ENCODE measurements around the gene ZSWIM6.

Gene ZSWIM6

GRCh38 chr5:61496446-61496845 is 164.4 kb downstream of the ZSWIM6 start:
- DNase-seq = no peak

GRCh38 chr5:61496860-61497259 is 164.8 kb downstream of the ZSWIM6 start:
- DNase-seq = no peak

- no peak for DNase-seq
Observed at GRCh38 chr5:61498121-61498520, 166.1 kb downstream of the ZSWIM6 start.

DNA sequence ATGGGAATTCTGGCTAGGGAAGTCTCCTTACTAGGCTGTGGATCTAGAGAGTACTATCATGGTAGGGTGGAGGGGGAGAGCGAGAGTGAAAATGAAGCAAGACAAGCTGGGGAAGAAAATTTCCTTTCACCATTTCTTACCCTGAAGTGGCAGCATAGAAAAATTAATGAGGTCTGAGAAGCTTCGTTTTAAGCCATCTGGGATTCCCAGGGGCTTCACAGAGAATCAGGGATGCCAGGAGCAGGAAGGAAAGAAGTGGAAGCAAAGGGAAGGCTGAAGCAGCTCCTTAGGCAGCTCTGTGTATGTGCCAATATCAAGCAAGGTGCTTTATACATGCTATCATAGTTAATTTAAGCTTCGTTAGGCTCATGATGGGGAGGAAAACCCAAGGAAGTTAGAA is 169.9 kb downstream of the ZSWIM6 start:
- DNase-seq = no peak

GRCh38 chr5:61504143-61504770 is 172.2 kb downstream of the ZSWIM6 start:
- DNase-seq = no peak

DNA sequence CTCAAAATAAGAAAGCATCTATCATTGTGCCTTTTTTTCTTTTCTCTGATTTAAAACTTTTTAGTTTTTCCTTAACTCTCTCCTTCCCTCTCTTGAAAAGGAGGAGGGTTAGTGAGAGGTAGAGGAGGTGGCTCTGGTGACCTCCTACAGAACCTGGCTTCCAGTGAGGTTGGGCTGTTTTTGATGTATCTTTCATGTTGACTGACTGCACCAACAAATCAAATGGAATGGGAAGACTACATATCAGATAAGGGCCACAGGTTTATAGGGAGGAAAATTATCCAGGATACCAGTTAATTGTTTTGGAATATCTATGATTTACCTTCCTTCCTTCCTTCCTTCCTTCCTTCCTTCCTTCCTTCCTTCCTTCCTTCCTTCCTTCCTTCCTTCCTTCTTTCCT is 173.2 kb downstream of the ZSWIM6 start:
- no peak for DNase-seq

GRCh38 chr5:61507232-61507631 is 175.2 kb downstream of the ZSWIM6 start:
- no peak for DNase-seq

DNA sequence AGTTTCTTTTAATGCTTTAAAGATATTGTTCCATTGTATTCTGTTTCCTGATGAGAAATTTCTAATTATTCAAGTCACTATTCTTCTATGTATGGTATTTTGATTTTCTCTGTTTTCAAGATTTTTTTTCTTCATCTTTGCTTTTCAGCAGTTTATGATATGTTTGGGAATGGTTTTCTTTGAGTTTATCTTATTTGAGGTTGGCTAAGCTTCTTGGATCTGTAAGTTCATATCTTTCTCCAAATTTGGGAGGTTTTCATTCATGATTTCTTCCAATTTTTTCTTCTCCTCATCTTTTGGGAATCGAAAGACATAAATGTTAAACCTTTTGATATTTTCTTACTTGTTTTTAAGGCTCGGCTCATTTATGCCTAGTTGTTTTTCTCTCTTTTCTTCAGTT is 184.9 kb downstream of the ZSWIM6 start:
- no peak for DNase-seq

DNA sequence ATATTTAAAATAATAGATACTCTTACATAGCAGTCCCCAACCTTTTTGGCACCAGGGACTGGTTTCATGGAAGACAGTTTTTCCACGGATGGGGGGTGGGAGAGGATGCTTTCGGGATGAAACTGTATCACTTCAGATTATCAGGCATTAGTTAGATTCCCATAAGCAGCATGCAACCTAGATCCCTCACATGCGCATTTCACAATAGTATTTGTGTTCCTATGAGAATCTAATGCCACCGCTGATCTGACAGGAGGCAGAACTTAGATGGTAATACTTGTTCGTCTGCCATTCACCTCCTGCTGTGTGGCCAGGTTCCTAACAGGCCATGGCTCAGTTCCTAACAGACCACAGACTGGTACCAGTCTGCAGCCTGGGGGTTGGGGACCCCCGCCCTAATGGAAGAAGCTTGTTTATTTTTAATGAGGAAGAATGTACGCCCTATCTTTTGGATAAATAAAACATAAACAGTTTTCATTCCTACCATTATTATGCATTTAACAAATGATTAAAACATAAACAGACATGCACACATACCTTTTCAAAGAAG is 187.7 kb downstream of the ZSWIM6 start:
- DNase-seq = no peak

DNA sequence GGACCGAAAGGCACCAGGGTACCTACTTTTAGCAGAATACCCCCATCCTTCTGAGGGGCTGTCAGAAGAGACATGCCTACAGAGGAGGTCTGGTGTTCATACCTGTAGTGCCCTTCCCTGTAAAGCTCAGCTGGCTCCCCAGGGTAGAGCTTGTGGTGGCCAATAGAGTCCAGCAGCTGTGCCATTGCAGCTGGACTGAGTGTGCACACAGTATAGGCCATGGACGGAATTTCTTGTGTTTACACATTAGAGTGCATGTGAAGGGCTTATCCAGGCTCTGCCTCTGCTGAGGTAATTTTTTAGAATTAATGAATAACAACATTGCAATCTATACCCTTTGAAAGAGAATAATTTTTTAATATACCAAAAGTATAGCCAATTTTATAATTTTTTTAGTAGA is 191.0 kb downstream of the ZSWIM6 start:
- DNase-seq = no peak

GRCh38 chr5:61523997-61524396 is 191.9 kb downstream of the ZSWIM6 start:
- DNase-seq = no peak

DNA sequence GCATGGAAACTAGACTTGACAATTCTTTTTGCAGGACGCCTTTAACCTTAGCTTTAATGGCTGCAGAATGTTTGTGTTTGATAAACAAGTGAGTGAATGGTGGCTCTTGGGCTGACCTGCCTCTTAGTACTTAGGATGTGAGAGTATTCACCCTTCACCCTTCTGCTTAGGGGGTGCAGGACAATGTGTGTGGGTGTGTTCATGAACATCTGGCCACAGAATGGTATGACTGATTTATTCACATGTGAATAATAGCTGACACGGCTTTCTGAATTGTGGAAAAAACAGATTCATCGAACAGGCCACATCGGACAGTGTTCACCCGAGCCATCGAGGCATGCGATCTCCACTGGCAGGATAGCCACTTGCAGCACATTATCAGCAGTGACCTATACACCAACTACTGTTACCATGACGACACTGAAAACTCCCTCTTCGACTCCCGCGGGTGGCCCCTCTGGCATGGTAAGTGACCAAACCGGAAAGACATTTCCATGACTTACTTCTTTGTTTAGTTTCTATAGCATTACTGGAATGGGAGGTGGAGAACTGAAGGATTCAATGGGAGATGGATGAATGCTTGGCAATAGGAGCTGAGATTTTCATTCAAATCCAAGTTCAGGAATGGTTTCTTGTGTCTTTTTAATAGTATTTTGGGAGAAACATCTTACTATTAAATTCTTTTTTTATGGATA is 193.6 kb downstream of the ZSWIM6 start:
- no peak for DNase-seq

DNA sequence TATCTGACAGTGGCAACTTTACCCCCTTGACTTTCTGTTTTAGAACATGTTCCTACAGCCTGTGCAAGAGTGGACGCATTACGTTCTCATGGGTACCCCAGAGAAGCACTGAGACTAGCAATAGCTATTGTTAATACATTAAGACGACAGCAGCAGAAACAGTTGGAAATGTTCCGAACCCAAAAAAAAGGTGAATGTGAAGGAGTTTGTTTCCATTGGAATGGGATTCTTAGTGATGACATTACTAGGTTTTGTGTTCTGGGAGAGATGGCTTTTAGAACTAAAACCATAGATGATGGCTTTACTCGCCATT is 194.1 kb downstream of the ZSWIM6 start:
- DNase-seq = no peak

GRCh38 chr5:61532983-61533382 is 200.9 kb downstream of the ZSWIM6 start:
- DNase-seq = no peak

DNA sequence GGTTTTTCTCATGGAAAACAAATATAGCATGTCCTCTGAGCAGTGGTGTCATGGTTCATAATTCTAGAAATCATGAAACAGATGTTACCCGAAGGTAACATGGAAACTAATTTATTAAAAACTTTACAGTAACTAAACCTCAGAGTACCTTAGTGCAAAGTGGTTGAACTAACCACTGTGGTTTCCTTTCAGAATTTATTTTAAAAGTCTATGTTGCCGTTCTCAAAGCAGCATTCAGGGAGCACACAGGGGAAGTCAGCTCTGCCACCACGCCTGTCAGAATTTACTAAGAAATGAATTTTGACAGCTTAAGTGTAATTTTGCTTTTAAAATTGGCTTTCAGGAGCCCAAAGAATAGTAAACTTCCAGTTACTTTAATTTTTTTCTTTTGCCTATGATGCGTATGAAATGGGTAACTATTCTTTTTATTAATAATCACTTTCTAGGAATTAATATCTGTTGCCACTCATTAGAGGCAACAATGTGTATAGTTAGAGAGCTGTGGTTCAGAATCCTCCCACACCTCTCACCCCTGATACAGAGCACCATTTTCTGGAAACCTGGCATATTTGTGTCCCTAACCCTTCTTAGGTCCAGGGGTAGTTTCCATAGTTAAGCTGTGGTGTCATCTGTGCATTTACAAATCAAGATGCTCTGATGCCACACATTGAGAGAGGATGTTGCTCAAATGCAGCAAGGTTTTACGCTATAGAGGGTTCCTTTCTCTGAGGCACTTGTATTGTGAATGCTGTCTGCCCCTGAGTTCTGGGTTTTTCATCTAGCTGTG is 202.6 kb downstream of the ZSWIM6 start:
- DNase-seq = no peak

GRCh38 chr5:61535828-61536227 is 203.8 kb downstream of the ZSWIM6 start:
- no peak for DNase-seq

DNA sequence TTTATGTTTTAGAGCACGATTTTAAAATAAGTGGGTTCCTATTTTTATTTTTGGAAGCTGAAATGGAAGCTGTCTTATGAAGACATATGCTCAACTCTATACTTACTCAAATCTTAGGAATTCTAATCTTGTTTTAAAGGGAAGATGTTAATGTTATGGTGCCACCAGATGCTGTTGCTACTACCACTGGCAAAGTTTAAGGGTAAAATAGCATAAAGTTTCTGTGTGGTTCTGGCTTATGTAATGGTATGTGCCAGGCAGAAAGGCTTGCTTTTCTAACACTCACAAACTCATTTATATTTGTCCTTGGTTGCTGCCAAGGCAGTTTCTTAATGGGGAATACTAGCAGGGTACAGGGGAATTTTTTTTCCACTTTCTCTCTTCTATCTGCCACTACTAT is 204.9 kb downstream of the ZSWIM6 start:
- DNase-seq = no peak

DNA sequence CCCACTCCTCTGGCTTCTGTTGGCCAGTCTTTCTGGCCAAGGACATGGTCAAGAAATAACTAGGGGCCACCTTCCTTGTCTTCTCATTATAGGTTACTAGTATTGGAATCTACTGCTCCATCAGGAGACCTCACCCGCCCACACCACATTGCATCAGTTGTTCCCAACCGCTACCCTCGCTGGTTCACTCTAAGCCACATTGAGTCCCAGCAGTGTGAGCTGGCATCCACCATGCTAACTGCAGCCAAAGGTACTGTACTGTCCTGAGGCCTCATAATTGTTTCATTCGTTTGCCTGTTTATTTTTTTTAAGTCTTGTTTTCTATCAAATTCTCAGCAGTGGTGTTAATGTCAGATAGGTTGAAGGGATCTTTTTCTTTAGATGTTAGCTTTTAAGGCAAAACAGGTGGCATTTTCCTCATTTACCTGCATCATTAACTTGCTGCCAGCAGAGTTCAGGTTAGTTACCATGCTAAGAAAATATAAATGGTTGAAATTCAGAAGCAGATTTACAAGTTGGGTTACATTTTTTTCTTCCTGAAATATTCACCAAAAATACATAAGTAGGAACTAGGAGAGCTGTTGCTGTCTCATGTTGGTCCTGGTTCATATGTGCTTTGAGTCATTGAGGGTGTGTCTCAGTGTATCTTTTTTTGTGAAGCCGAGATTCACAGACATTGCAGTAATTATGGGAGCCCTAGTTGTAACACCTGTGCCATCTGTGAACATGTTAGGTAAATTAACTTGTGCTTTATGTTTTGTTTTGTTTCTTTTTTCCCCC is 206.9 kb downstream of the ZSWIM6 start:
- DNase-seq = no peak

DNA sequence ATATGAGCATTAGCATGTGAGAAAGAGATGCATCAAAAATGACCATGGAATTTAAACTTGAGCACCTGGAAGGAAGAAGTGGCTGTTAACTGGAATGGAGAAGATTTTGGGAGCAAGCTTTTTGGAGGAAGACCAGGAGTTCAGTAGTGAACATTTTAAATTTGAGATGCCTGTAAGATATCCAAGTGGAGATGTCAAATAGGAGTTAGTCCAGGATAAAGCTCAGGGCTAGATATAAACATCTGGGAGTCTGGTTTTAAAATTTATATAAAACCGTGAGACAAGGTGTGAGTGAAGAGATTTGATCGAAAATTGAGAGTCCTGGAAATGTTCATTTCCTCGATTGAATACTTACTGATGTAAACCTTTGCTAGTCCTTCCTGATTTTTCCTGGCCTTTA is 217.5 kb downstream of the ZSWIM6 start:
- DNase-seq = no peak

DNA sequence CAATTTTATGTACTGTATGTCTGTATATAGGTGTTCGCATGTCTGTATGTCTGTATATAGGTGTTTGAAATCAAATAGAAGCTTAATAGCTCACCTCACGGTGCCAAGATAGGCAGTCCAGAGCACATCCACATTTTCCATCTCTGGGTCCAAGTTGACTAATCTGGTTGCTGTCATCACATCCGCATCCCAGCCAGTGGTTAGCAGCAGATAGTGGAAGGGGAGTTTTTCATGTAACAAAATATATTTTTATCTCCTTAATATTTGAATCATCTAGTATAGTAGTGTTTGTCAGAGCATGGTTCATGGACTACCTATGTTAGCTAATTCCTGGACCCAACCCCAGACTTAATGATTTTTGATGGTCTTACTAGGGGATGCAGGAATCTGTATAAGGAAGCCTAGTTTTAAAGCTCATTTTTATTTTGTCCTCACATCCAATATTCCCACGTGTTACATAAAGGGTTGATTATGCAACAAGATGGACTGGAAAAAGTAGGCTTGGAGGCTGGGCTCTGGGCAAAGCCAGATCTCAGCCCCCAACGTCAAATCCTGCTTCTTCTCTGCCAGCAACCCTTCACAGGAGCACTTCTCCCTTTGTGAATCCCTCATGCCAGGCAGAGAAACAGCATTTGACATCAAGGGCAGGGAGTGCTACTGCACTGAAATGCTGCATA is 219.7 kb downstream of the ZSWIM6 start:
- DNase-seq = no peak

- DNase-seq = no peak
Observed at GRCh38 chr5:61559146-61559545, 227.1 kb downstream of the ZSWIM6 start.

DNA sequence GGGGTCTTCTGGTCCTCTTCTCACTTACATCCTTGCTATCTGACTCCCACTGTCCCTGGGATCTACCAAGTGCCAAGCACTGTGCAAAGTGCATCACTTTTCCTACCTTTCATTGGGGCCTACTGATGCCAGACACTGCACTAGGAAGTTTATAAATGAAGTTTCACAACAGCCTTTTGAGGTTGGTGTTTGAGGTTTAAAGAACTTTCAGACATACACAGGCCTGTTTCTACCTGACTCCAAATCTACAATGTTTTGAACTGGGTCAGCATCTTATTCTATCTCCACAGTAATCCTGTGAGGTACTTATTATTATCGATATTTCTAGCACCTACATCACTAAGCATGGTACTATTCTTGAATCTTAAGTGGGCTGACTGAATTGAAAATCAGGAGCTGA is 227.7 kb downstream of the ZSWIM6 start:
- no peak for DNase-seq

GRCh38 chr5:61563401-61563800 is 231.3 kb downstream of the ZSWIM6 start:
- DNase-seq = no peak

Data from DMS153 (cell line).